Natural killer cell (primary cell): ENCODE data around the gene RSPH1. TPM values are rescaled to one million over a fixed set of nuclear protein-coding genes. Genes with fewer than 3 reads are reported as not detected.

Experiments used
- ATAC-seq, 3 donors: fragments of 150-1000 bp in 2 of 3; fragments of 200-7000 bp in 1 of 3; cut with Tn5 transposase; 1 replicate in 1 of 3; 2 replicates in 2 of 3; pipeline ENCODE4 v1.10.0; 2021; ENCODE audit warnings: mild to moderate bottlenecking in 2 of 3, moderate library complexity in 2 of 3
- DNase-seq, 2 donors: peaks; one replicate each; pipeline versions ENCODE4 v3.0.0 to v3.0.0-alpha.2; 2013 to 2021; ENCODE audit warnings: mixed read lengths in 1 of 2
- H3K27ac ChIP-seq: one replicate; pipeline ENCODE4 v1.5.1; 2013; ENCODE audit warnings: mild to moderate bottlenecking, low read length
- H3K27me3 ChIP-seq: one replicate; pipeline ENCODE4 v1.6.1; 2013; ENCODE audit warnings: low read length; ENCODE audit not compliant: control insufficient read depth, insufficient read depth
- H3K36me3 ChIP-seq: one replicate; pipeline ENCODE4 v1.6.1; 2013; ENCODE audit warnings: low read length; ENCODE audit not compliant: control insufficient read depth, insufficient read depth
- H3K4me1 ChIP-seq: one replicate; pipeline ENCODE4 v1.6.1; 2013; ENCODE audit warnings: low read length; ENCODE audit not compliant: control insufficient read depth, insufficient read depth
- H3K4me3 ChIP-seq: one replicate; pipeline ENCODE4 v1.5.1; 2013; ENCODE audit warnings: low read length
- H3K9me3 ChIP-seq: one replicate; pipeline ENCODE4 v1.6.1; 2013; ENCODE audit warnings: low read length; ENCODE audit not compliant: control insufficient read depth, insufficient read depth
- H3K27ac Mint-ChIP-seq, 2 donors: one replicate each; pipeline ENCODE4 v1.8.0; 2022; ENCODE audit warnings: mild to moderate bottlenecking in 2 of 2, mixed read lengths in 2 of 2, moderate library complexity in 1 of 2
- H3K27me3 Mint-ChIP-seq, 2 donors: one replicate each; pipeline ENCODE4 v1.8.0; 2022; ENCODE audit warnings: low read depth in 2 of 2, mixed read lengths in 2 of 2
- H3K36me3 Mint-ChIP-seq: one replicate; pipeline ENCODE4 v1.8.0; 2022; ENCODE audit warnings: mixed read lengths
- H3K4me1 Mint-ChIP-seq, 2 donors: one replicate each; pipeline ENCODE4 v1.8.0; 2022; ENCODE audit warnings: mixed read lengths in 2 of 2
- H3K4me3 Mint-ChIP-seq: one replicate; pipeline ENCODE4 v1.8.0; 2022; ENCODE audit warnings: mild to moderate bottlenecking, moderate library complexity, mixed read lengths
- H3K9me3 Mint-ChIP-seq, 2 donors: one replicate each; pipeline ENCODE4 v1.8.0; 2022; ENCODE audit warnings: mixed read lengths in 2 of 2
- CTCF ChIP-seq: fragments of 200-600 bp; IDR thresholded peaks from one replicate; pipeline ENCODE4 v1.8.0; 2022; ENCODE audit warnings: antibody characterized with exemption
- WGBS: methylation state at CpG from one replicate; pipeline ENCODE4 v1.1.7; 2013; ENCODE audit warnings: missing lambda C conversion rate; ENCODE audit not compliant: insufficient coverage; 5-methylcytosine and 5-hydroxymethylcytosine counted together
- intact Hi-C: fragments of 100-400 bp; cut with micrococcal nuclease; formaldehyde crosslinking; loops from one replicate; pipeline ENCODE4 v1.14.2; 2022
- total RNA-seq, 4 donors: library from RNA; stranded (reverse); fragments of 120-200 nt in 1 of 4; gene quantifications; one replicate each; pipeline versions ENCODE4 v1.2.3 to v1.2.4, GENCODE V29; 2013 to 2022

The RSPH1 gene
- total RNA-seq, 3 donors from 2014 or later (not counting 1 experiment from before 2014, with no cell fraction given), result 0.16 TPM; not detected in 2

GRCh38 chr21:42526379-42526727 is 30.3 kb upstream of the RSPH1 start:
- Mint-ChIP-seq H3K36me3 (no peaks in the 10 kb centered on the region), H3K27ac (peak overlapping the region; percentile 91 to 94), H3K4me3 (no peak overlapping the region)

GRCh38 chr21:42525676-42526378 is 29.8 kb upstream of the RSPH1 start:
- Mint-ChIP-seq H3K27ac (peak overlapping the region; percentile 91 to 94), H3K36me3 (no peaks in the 10 kb centered on the region), H3K4me3 (no peak overlapping the region), H3K9me3 (no peaks in the 10 kb centered on the region), H3K4me1 (peaks cover 33 to 35% of the 10 kb centered on the region in 2 donors), H3K27me3 (no peaks in the 10 kb centered on the region)
- no peaks in the 10 kb centered on the region for H3K27me3 ChIP-seq
- no peak overlapping the region for H3K27ac ChIP-seq
- peaks cover 34% of the 10 kb centered on the region for H3K4me1 ChIP-seq
- no peak for TF ChIP-seq CTCF
- intact Hi-C loops, result loop anchor here (10.0 kb wide), 2 partner anchors 101 to 191 kb away; no protein-coding TSS in a partner anchor
- no peaks in the 10 kb centered on the region for H3K9me3 ChIP-seq
- no peak for ATAC-seq
- 83% methylated on average over 9 of the region's 9 CpGs for WGBS
- no peak for DNase-seq
- H3K4me3 ChIP-seq, result no peak overlapping the region
- H3K36me3 ChIP-seq, result peaks cover 14% of the 10 kb centered on the region

More at GRCh38 chr21:42526379-42526727, 30.3 kb upstream of the RSPH1 start:
- TF ChIP-seq CTCF, result no peak
- 83% methylated on average over 9 of the region's 9 CpGs for WGBS
- Mint-ChIP-seq H3K27me3 (no peaks in the 10 kb centered on the region), H3K9me3 (no peaks in the 10 kb centered on the region), H3K4me1 (peaks cover 33 to 35% of the 10 kb centered on the region in 2 donors)
- H3K27me3 ChIP-seq, result no peaks in the 10 kb centered on the region
- DNase-seq, result no peak
- no peak for ATAC-seq
- intact Hi-C loops, result loop anchor here (10.0 kb wide), 2 partner anchors 102 to 192 kb away; no protein-coding TSS in a partner anchor
- H3K27ac ChIP-seq, result no peak overlapping the region
- no peak overlapping the region for H3K4me3 ChIP-seq
- H3K36me3 ChIP-seq, result peaks cover 11% of the 10 kb centered on the region
- no peaks in the 10 kb centered on the region for H3K9me3 ChIP-seq
- H3K4me1 ChIP-seq, result peaks cover 34% of the 10 kb centered on the region

GRCh38 chr21:42525029-42525581 is 29.1 kb upstream of the RSPH1 start:
- TF ChIP-seq CTCF, result no peak
- Histone ChIP-seq H3K27ac (peak overlapping the region; percentile 85), H3K36me3 (peaks cover 18% of the 10 kb centered on the region), H3K4me3 (peak overlapping the region; percentile 7), H3K9me3 (no peaks in the 10 kb centered on the region), H3K4me1 (peaks cover 34% of the 10 kb centered on the region), H3K27me3 (no peaks in the 10 kb centered on the region)
- Mint-ChIP-seq H3K4me1 (peaks cover 33 to 40% of the 10 kb centered on the region in 2 donors), H3K27me3 (no peaks in the 10 kb centered on the region), H3K27ac (peak overlapping the region; percentile 91 to 94), H3K4me3 (peak overlapping the region; percentile 89), H3K9me3 (no peaks in the 10 kb centered on the region), H3K36me3 (no peaks in the 10 kb centered on the region)
- peak; percentile 37 to 63 (median 46) for ATAC-seq
- WGBS, result 37% methylated on average over 14 of the region's 15 CpGs
- DNase-seq, result peak in 1 of 2 donors; percentile 31
- intact Hi-C loops, result loop anchor here (10.0 kb wide), 2 partner anchors 100 to 190 kb away; no protein-coding TSS in a partner anchor
